HepG2 (cell line): ENCODE results near the gene PSMD5. TPM values are rescaled to one million over a fixed set of nuclear protein-coding genes. Genes with fewer than 3 reads are reported as not detected.

ENCODE experiments used
- ATAC-seq: fragments of 200-7000 bp; cut with Tn5 transposase; 3 replicates; pipeline ENCODE4 v1.9.1; 2020; ENCODE audit warnings: mild to moderate bottlenecking, moderate library complexity
- BruUV-seq: library from RNA; stranded (reverse); fragments of 400-500 nt; replicated peaks from 2 replicates; lab custom pipeline; 2021; lab: Mats Ljungman, UMichigan
- CTCF ChIA-PET: fragments of 300-600 bp; formaldehyde crosslinking; extraction: SDS; loops from one replicate; lab custom pipeline; 2021; ENCODE audit warnings: low total read pairs, inconsistent platforms, low intra/inter-chr PET ratio; lab: Yijun Ruan, JAX
- POLR2A ChIA-PET: fragments of 350-600 bp; sonication (Branson Sonifier 250); formaldehyde crosslinking; loops from one replicate; lab custom pipeline; 2020; ENCODE audit warnings: antibody characterized with exemption, inconsistent platforms; lab: Yijun Ruan, JAX
- DNase-seq: peaks from one replicate; pipeline ENCODE4 v3.0.0-alpha.2; 2015; ENCODE audit warnings: low spot score
- FAIRE-seq: peaks from 3 replicates; lab custom pipeline; 2011; peaks lifted over from hg19 to GRCh38; lab: Jason Lieb, UNC
- H2AFZ ChIP-seq: one replicate; pipeline ENCODE4 v1.6.1; 2011; ENCODE audit warnings: low read length, inconsistent platforms
- H3K27ac ChIP-seq: fragments of 300-600 bp; 3 replicates; pipeline ENCODE4 v1.8.0; 2011; ENCODE audit warnings: mixed run types, mild to moderate bottlenecking, mixed read lengths, low read length, inconsistent platforms; ENCODE audit not compliant: insufficient read depth; ENCODE audit errors: extremely low read length
- H3K27me3 ChIP-seq, 2 experiments: fragments of 200-600 bp in 1 of 2; 2 replicates in 1 of 2; 3 replicates in 1 of 2; pipeline versions ENCODE4 v1.6.0 to v1.8.0; 2011; ENCODE audit warnings: low read length in 2 of 2, mild to moderate bottlenecking in 2 of 2, moderate library complexity in 2 of 2, inconsistent platforms in 1 of 2; ENCODE audit not compliant: insufficient read depth in 2 of 2, control insufficient read depth in 1 of 2
- H3K36me3 ChIP-seq, 2 experiments: fragments of 200-600 bp in 1 of 2; replicated peaks in 1 of 2; 2 replicates in 1 of 2; 3 replicates in 1 of 2; pipeline versions ENCODE4 v1.5.1 to v1.8.0; 2011; ENCODE audit warnings: low read length in 2 of 2, inconsistent platforms in 1 of 2; ENCODE audit not compliant: insufficient read depth in 2 of 2, control insufficient read depth in 1 of 2
- H3K4me1 ChIP-seq: 2 replicates; pipeline ENCODE4 v1.5.1; 2012; ENCODE audit warnings: low read length, inconsistent platforms; ENCODE audit not compliant: insufficient read depth
- H3K4me2 ChIP-seq: 2 replicates; pipeline ENCODE4 v1.6.0; 2011; ENCODE audit warnings: low read depth, low read length, inconsistent platforms
- H3K4me3 ChIP-seq, 3 experiments: fragments of 200-600 bp in 1 of 3; sonication (generic), shearing (Covaris generic) in 1 of 3; replicated peaks in 1 of 3; 2 replicates each; pipeline ENCODE4 v1.5.1; 2011 to 2016; ENCODE audit warnings: low read length in 3 of 3, inconsistent platforms in 2 of 3, low read depth in 2 of 3, mild to moderate bottlenecking in 2 of 3, control low read depth in 1 of 3, mixed read lengths in 1 of 3; ENCODE audit not compliant: insufficient read depth in 1 of 3
- H3K79me2 ChIP-seq: one replicate; pipeline ENCODE4 v1.6.1; 2011; ENCODE audit warnings: low read length, inconsistent platforms; ENCODE audit not compliant: insufficient read depth
- H3K9ac ChIP-seq: 2 replicates; pipeline ENCODE4 v1.6.0; 2011; ENCODE audit warnings: mild to moderate bottlenecking, low read depth, low read length, inconsistent platforms; ENCODE audit not compliant: insufficient read depth
- H3K9me3 ChIP-seq: 2 replicates; pipeline ENCODE4 v1.5.1; 2012; ENCODE audit warnings: mild to moderate bottlenecking, low read length
- H4K20me1 ChIP-seq: 2 replicates; pipeline ENCODE4 v1.6.0; 2011; ENCODE audit warnings: inconsistent platforms, mild to moderate bottlenecking, low read length, moderate library complexity; ENCODE audit not compliant: insufficient read depth
- BCLAF1 ChIP-seq: fragments of 450-650 bp; IDR thresholded peaks from 2 replicates; pipeline ENCODE4 v1.6.1; 2017; ENCODE audit warnings: mild to moderate bottlenecking
- BRF2 ChIP-seq: sonication (generic); formaldehyde crosslinking; IDR thresholded peaks from 2 replicates; pipeline ENCODE4 v1.8.1; 2022; ENCODE audit warnings: mild to moderate bottlenecking, missing genetic modification reagents
- FOSL1 ChIP-seq: sonication (generic); formaldehyde crosslinking; IDR thresholded peaks from 2 replicates; pipeline ENCODE4 v1.9.0; 2021; ENCODE audit warnings: missing genetic modification reagents, borderline replicate concordance
- KLF15 ChIP-seq: sonication (generic); formaldehyde crosslinking; IDR thresholded peaks from 2 replicates; pipeline ENCODE4 v1.8.1; 2023; ENCODE audit warnings: borderline replicate concordance, mild to moderate bottlenecking, inconsistent platforms, missing genetic modification reagents, mixed read lengths
- POLR2AphosphoS5 ChIP-seq: IDR thresholded peaks from 2 replicates; pipeline ENCODE4 v1.6.1; 2012; ENCODE audit warnings: low read depth, low read length
- REL ChIP-seq: sonication (generic); formaldehyde crosslinking; conservative IDR thresholded peaks from 2 replicates; pipeline ENCODE4 v1.8.0; 2022; ENCODE audit warnings: mild to moderate bottlenecking, missing genetic modification reagents, moderate library complexity
- SNRNP70 ChIP-seq: fragments of 200-400 bp; formaldehyde crosslinking; IDR thresholded peaks from 2 replicates; pipeline ENCODE4 v1.6.1; 2017; ENCODE audit warnings: mild to moderate bottlenecking, low read depth, low read length, moderate library complexity
- SP1 ChIP-seq, 2 experiments: fragments of 450-650 bp in 1 of 2; sonication (generic) in 1 of 2; formaldehyde crosslinking in 1 of 2; IDR thresholded peaks; 2 replicates each; pipeline versions ENCODE4 v1.4.0 to v1.6.1; 2016 to 2020; ENCODE audit warnings: missing genetic modification reagents in 1 of 2
- SRSF4 ChIP-seq: fragments of 200-400 bp; formaldehyde crosslinking; IDR thresholded peaks from one replicate; pipeline ENCODE4 v1.6.1; 2018; ENCODE audit warnings: mild to moderate bottlenecking, low read depth, low read length, moderate library complexity; ENCODE audit not compliant: poor library complexity, severe bottlenecking
- SUZ12 ChIP-seq: fragments of 150-350 bp; IDR thresholded peaks from 2 replicates; pipeline ENCODE4 v1.6.1; 2014; ENCODE audit warnings: low read depth, low read length
- ZMYM4 ChIP-seq: sonication (generic); formaldehyde crosslinking; IDR thresholded peaks from 2 replicates; pipeline ENCODE4 v1.8.1; 2023; ENCODE audit warnings: mild to moderate bottlenecking, missing genetic modification reagents
- ZNF75D ChIP-seq: sonication (generic); formaldehyde crosslinking; IDR thresholded peaks from 2 replicates; pipeline ENCODE4 v1.8.1; 2023; ENCODE audit warnings: missing genetic modification reagents, mild to moderate bottlenecking, borderline replicate concordance
- ZSCAN22 ChIP-seq: sonication (generic); formaldehyde crosslinking; IDR thresholded peaks from 2 replicates; pipeline ENCODE4 v1.4.0; 2020; ENCODE audit warnings: mild to moderate bottlenecking, missing genetic modification reagents
- WGBS: methylation state at CpG from one replicate; pipeline ENCODE4 v1.1.6; 2017; ENCODE audit warnings: low lambda C conversion rate; 5-methylcytosine and 5-hydroxymethylcytosine counted together
- in situ Hi-C: cut with HindIII; loops from 2 replicates; pipeline ENCODE4 v1.10.0; 2017; ENCODE audit warnings: low pct_unique_long_range_greater_than_20kb; ENCODE audit not compliant: extremely low pct_ligation_motif_present
- intact Hi-C: fragments of 100-400 bp; cut with micrococcal nuclease; formaldehyde crosslinking; loops from one replicate; pipeline ENCODE4 v1.10.0; 2022; ENCODE audit not compliant: unreplicated experiment
- polyA plus RNA-seq, 8 experiments: library from polyadenylated mRNA; depleted of rRNA in 3 of 8; stranded (reverse) in 7 of 8; unstranded in 1 of 8; fragments of >200 nt; fragmentation: Illumina TruSeq in 4 of 8; extraction: Trizol in 4 of 8; gene quantifications; 2 replicates each; pipeline versions ENCODE4 v1.2.1 to v1.2.3, GENCODE V29; 2011 to 2016; ENCODE audit warnings: low read depth in 4 of 8, missing spikeins in 1 of 8, mixed read lengths in 1 of 8; ENCODE audit not compliant: insufficient read depth in 1 of 8
- total RNA-seq, 5 experiments: library from RNA; depleted of rRNA; stranded (reverse); fragments of >200 nt; fragmentation: Illumina TruSeq; extraction: Trizol; gene quantifications; 2 replicates each; pipeline ENCODE4 v1.2.3, GENCODE V29; 2016; ENCODE audit warnings: low read depth in 1 of 5
- TF ChIP-seq, protein P1 (sequence below): sonication (generic); formaldehyde crosslinking; IDR thresholded peaks from 2 replicates; pipeline ENCODE4 v1.4.0; 2020; ENCODE audit warnings: missing genetic modification reagents, mild to moderate bottlenecking, borderline replicate concordance

PSMD5 gene
- total and polyA plus RNA-seq, 2 of the 13 experiments (the other 11 are each of a cell fraction or from before 2014, with no cell fraction given): 12.7 to 18.1 TPM

- DNase-seq: no peak
- ChIA-PET CTCF (no interaction called here), POLR2A (no interaction called here)
- no peak overlapping the region for H3K27ac ChIP-seq
- no TSS peak for BruUV-seq
- no peak overlapping the region for H2AFZ ChIP-seq
- no peak overlapping the region for H3K4me2 ChIP-seq
- no peak for TF ChIP-seq BRF2 (CRISPR knock-in tag)
- no peak for TF ChIP-seq SP1 (IDR thresholded peaks at IDR 0.05)
- TF ChIP-seq SP1 (CRISPR knock-in tag; IDR thresholded peaks at IDR 0.05): no peak
- TF ChIP-seq ZSCAN22 (CRISPR knock-in tag): no peak
- no peak for TF ChIP-seq REL (CRISPR knock-in tag)
- no peak for TF ChIP-seq POLR2AphosphoS5
- no peak for TF ChIP-seq KLF15
- peaks cover 35 to 74% of the 10 kb centered on the region in 2 experiments for H3K36me3 ChIP-seq
- WGBS: 90% methylated on average over 5 of the region's 5 CpGs
- H3K9me3 ChIP-seq: no peaks in the 10 kb centered on the region
- H3K4me3 ChIP-seq: no peak overlapping the region
- no peaks in the 10 kb centered on the region for H3K79me2 ChIP-seq
- no peaks in the 10 kb centered on the region for H4K20me1 ChIP-seq
- H3K9ac ChIP-seq: no peak overlapping the region
- intact Hi-C loops (no loop called here), in situ Hi-C loops (no loop called here)
- ATAC-seq: no peak
- H3K27me3 ChIP-seq: no peaks in the 10 kb centered on the region
- no peak for FAIRE-seq
- no peaks in the 10 kb centered on the region for H3K4me1 ChIP-seq
These were observed 22.5 kb upstream of the PSMD5 start for GRCh38 chr9:120865176-120865575.

DNA sequence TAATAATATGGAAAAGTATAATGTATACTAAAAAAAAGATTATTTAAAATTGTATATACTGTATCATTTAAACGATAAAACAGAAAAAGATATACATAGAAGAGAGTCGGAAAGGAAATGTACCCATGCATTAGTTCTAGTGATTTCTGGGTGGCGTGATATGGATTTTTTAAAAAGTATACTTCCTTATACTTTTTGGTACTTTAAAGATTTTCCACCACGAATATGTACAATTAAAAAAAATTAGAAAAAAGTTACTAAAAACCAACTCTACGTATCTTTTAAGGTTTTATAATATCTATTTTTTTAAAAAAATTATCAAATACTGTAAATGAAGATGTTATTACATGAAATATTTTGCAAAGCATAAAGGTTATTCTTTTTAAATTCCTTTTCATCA, 22.0 kb upstream of the PSMD5 start:
- POLR2A ChIA-PET: no interaction called here
- no peak for DNase-seq
- no peak overlapping the region for H3K27ac ChIP-seq
- H3K4me2 ChIP-seq: no peak overlapping the region
- BruUV-seq: no TSS peak
- TF ChIP-seq ZNF75D (CRISPR knock-in tag) (no peak), FOSL1 (no peak), BCLAF1 (no peak), ZMYM4 (CRISPR knock-in tag) (no peak), SUZ12 (no peak), SNRNP70 (no peak), SRSF4 (no peak)
- TF ChIP-seq, protein P1, sequence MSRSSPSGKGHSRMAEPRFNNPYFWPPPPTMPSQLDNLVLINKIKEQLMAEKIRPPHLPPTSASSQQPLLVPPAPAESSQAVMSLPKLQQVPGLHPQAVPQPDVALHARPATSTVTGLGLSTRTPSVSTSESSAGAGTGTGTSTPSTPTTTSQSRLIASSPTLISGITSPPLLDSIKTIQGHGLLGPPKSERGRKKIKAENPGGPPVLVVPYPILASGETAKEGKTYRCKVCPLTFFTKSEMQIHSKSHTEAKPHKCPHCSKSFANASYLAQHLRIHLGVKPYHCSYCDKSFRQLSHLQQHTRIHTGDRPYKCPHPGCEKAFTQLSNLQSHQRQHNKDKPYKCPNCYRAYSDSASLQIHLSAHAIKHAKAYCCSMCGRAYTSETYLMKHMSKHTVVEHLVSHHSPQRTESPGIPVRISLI: no peak
- H3K79me2 ChIP-seq: no peaks in the 10 kb centered on the region
- no peaks in the 10 kb centered on the region for H3K4me1 ChIP-seq
- no peak for ATAC-seq
- H2AFZ ChIP-seq: no peak overlapping the region
- H3K4me3 ChIP-seq: no peak overlapping the region
- CTCF ChIA-PET: no interaction called here
- no peak overlapping the region for H3K9ac ChIP-seq
- peaks cover 37 to 74% of the 10 kb centered on the region in 2 experiments for H3K36me3 ChIP-seq
- WGBS: 90% methylated on average over 5 of the region's 5 CpGs
- in situ Hi-C loops: no loop called here
- FAIRE-seq: no peak
- intact Hi-C loops: no loop called here
- no peaks in the 10 kb centered on the region for H3K9me3 ChIP-seq
- H4K20me1 ChIP-seq: no peaks in the 10 kb centered on the region
- no peaks in the 10 kb centered on the region for H3K27me3 ChIP-seq
